ENCODE measurements around the gene CWC22.

DNA sequence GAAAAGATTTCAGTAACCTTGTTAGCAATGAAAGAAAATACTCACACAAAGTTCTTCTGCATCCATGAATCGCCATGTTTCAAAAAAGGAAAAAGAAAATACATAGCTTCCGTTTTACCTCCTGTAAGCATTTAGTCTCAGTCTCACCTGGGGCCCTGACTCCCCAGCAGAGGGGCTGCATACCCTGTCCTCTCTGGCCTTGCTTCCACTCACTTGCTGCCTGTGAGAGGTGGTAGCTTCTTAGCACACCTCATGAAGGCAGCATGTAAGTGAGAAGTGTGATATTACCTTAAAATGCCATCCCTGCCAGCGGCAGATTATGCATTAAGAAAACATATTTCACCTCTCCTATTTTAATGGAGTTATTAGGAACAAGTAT lies 96.4 kb downstream of the CWC22 start:
- no peak for TF ChIP-seq SMC3 (conservative IDR thresholded peaks at IDR 0.05; ENCODE audit: poor library complexity)
- TF ChIP-seq, protein P1, sequence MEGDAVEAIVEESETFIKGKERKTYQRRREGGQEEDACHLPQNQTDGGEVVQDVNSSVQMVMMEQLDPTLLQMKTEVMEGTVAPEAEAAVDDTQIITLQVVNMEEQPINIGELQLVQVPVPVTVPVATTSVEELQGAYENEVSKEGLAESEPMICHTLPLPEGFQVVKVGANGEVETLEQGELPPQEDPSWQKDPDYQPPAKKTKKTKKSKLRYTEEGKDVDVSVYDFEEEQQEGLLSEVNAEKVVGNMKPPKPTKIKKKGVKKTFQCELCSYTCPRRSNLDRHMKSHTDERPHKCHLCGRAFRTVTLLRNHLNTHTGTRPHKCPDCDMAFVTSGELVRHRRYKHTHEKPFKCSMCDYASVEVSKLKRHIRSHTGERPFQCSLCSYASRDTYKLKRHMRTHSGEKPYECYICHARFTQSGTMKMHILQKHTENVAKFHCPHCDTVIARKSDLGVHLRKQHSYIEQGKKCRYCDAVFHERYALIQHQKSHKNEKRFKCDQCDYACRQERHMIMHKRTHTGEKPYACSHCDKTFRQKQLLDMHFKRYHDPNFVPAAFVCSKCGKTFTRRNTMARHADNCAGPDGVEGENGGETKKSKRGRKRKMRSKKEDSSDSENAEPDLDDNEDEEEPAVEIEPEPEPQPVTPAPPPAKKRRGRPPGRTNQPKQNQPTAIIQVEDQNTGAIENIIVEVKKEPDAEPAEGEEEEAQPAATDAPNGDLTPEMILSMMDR (IDR thresholded peaks at IDR 0.05; ENCODE audit: poor library complexity, severe bottlenecking): no peak
- no peak for TF ChIP-seq POLR2AphosphoS5 (IDR thresholded peaks at IDR 0.05)

Measured in neural cell (in vitro differentiated cells).